GM18870 (cell line): ENCODE measurements around the gene MPP2.
"Not testable (repeated sequence)": the region's sequence is repeated elsewhere in the genome, so short reads cannot be mapped to it uniquely, and the experiment has no call there.

Experiments used
- ATAC-seq: cut with Tn5 transposase; IDR thresholded peaks from one replicate; pipeline ENCODE4 v1.9.1; 2021; ENCODE audit warnings: moderate library complexity; ENCODE audit not compliant: unreplicated experiment

The MPP2 gene

GRCh38 chr17:43852571-43852970 is 54.8 kb downstream of the MPP2 start:
- no peak for ATAC-seq

GRCh38 chr17:43849116-43849515 is 58.2 kb downstream of the MPP2 start:
- no peak for ATAC-seq

GRCh38 chr17:43848601-43849000 is 58.7 kb downstream of the MPP2 start:
- no peak for ATAC-seq

- no peak for ATAC-seq
Measured at GRCh38 chr17:43846963-43847371, 60.4 kb downstream of the MPP2 start, which contains the start of gene CD300LG. TSS of gene CD300LG (plus strand) at chr17:43847176. CDS start at chr17:43847217, 41 bp downstream.

- ATAC-seq: no peak
Measured at GRCh38 chr17:43846221-43846712, 61.1 kb downstream of the MPP2 start.

GRCh38 chr17:43845766-43846165 is 61.6 kb downstream of the MPP2 start:
- no peak for ATAC-seq

GRCh38 chr17:43844241-43844640 is 63.1 kb downstream of the MPP2 start:
- ATAC-seq: no peak

GRCh38 chr17:43842975-43843325 is 64.4 kb downstream of the MPP2 start:
- ATAC-seq: no peak

GRCh38 chr17:43842091-43842974 is 65.0 kb downstream of the MPP2 start:
- ATAC-seq: not testable (repeated sequence)

GRCh38 chr17:43841282-43841681 is 66.1 kb downstream of the MPP2 start:
- ATAC-seq: no peak

GRCh38 chr17:43840814-43841213 is 66.5 kb downstream of the MPP2 start:
- ATAC-seq: no peak

GRCh38 chr17:43839670-43840108 is 67.6 kb downstream of the MPP2 start:
- no peak for ATAC-seq

- no peak for ATAC-seq
Measured at GRCh38 chr17:43834106-43834505, 73.2 kb downstream of the MPP2 start.

- ATAC-seq: no peak
Measured at GRCh38 chr17:43832976-43833829, 74.1 kb downstream of the MPP2 start, which contains the start of gene MPP3. TSS of gene MPP3 (minus strand) at chr17:43833146. CDS start at chr17:43831906, 1,240 bp downstream.

- no peak for ATAC-seq
Measured at GRCh38 chr17:43832168-43832975, 75.0 kb downstream of the MPP2 start.

- ATAC-seq: no peak
Measured at GRCh38 chr17:43831633-43832032, 75.7 kb downstream of the MPP2 start.

GRCh38 chr17:43830510-43831140 is 76.7 kb downstream of the MPP2 start:
- ATAC-seq: no peak

- ATAC-seq: no peak
Measured at GRCh38 chr17:43829738-43830137, 77.6 kb downstream of the MPP2 start.

GRCh38 chr17:43827596-43827995 is 79.7 kb downstream of the MPP2 start:
- no peak for ATAC-seq

GRCh38 chr17:43826206-43826605 is 81.1 kb downstream of the MPP2 start:
- ATAC-seq: no peak
